Measurements from ENCODE around the gene CASK. TPM values are rescaled to one million over a fixed set of nuclear protein-coding genes. Genes with fewer than 3 reads are reported as not detected.

CASK gene
- total and polyA plus RNA-seq, 9 of the 15 experiments (the other 6 are each of a cell fraction or from before 2014, with no cell fraction given), result 1.3 to 7.4 (median 5.2) TPM

DNA sequence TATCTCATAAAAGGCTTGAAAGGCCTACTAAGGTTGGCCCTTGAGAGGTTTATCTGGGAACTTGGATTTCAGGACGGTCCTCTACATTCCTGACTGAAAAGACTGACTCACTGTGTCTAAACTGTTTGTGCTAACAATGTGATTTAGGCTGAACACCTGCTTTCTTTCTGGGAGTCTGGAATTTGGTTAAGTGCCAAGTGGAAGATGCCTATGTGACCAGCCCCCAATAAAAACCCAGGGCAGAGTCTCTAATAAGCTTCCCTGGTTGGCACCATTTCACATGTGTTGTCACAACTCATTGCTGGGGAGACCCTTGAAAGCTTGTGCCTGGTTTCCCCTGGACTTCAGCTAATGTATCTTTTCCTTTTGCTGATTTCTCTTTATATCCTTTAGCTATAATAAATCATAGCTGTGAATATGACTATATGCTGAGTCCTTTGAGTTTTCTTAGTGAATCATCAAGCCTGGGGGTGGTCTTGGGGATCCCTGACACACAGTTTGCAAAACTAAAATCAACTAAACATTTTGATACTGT is 144.3 kb downstream of the CASK start:
- in situ Hi-C loops (cut with MboI) (loop anchor here (25.0 kb wide), 1 partner anchor 1783 kb away; no protein-coding TSS in a partner anchor), intact Hi-C loops (cut with micrococcal nuclease) (no loop called here)
- no peaks in the 10 kb centered on the region for H3K27me3 ChIP-seq (ENCODE audit: control insufficient read depth in 2 of 2, insufficient read depth in 2 of 2, low read length in 2 of 2)
- H3K27ac ChIP-seq (ENCODE audit: extremely low read depth, low read depth, low read length), result no peak overlapping the region
- no peak overlapping the region for H3K4me2 ChIP-seq (ENCODE audit: insufficient read depth, low read length)
- BruUV-seq (replicated peaks), result no TSS peak
- no peaks in the 10 kb centered on the region for H3K36me3 ChIP-seq (ENCODE audit: control insufficient read depth, insufficient read depth, low read length)
- H3K9me1 ChIP-seq (ENCODE audit: control insufficient read depth, insufficient read depth, low read length), result no peaks in the 10 kb centered on the region
- no peak overlapping the region for H3K9ac ChIP-seq (ENCODE audit: insufficient read depth in 1 of 2, low read depth in 2 of 2, low read length in 2 of 2)
- no peaks in the 10 kb centered on the region for H3K4me1 ChIP-seq (replicated peaks in 1 of 2; ENCODE audit: control insufficient read depth in 2 of 2, insufficient read depth in 2 of 2, low read length in 2 of 2)
- ATAC-seq (no peak), FAIRE-seq (no peak), DNase-seq (ENCODE audit: extremely low read depth in 1 of 4, low spot score in 3 of 4) (no peak)
- 13% methylated on average over 1 of the region's 1 CpG for WGBS (ENCODE audit: insufficient coverage, low coverage, missing lambda C conversion rate)
- no peaks in the 10 kb centered on the region for H3K79me2 ChIP-seq (ENCODE audit: control insufficient read depth, insufficient read depth, low read length)
- CTCF ChIA-PET (ENCODE audit: low intra/inter-chr PET ratio), result no interaction called here
- POLR2A ChIA-PET, result no interaction called here
- no peak overlapping the region for H3K4me3 ChIP-seq
- H4K20me1 ChIP-seq (replicated peaks; ENCODE audit: control insufficient read depth, insufficient read depth, low read length), result no peaks in the 10 kb centered on the region
- no peak overlapping the region for H2AFZ ChIP-seq (ENCODE audit: low read depth, low read length)
- no peaks in the 10 kb centered on the region for H3K9me3 ChIP-seq (replicated peaks; ENCODE audit: control insufficient read depth, insufficient read depth, low read depth, low read length)
- TF ChIP-seq TCFL5 (CRISPR knock-in tag; conservative IDR thresholded peaks at IDR 0.05) (no peak), SMARCC2 (IDR thresholded peaks at IDR 0.05; ENCODE audit: low read depth) (no peak), KLF10 (CRISPR knock-in tag; IDR thresholded peaks at IDR 0.05) (no peak), PCBP1 (IDR thresholded peaks at IDR 0.05; ENCODE audit: low read depth, low read length, poor library complexity, severe bottlenecking) (no peak), TAL1 (IDR thresholded peaks at IDR 0.05) (no peak)
- TF ChIP-seq, protein P1, sequence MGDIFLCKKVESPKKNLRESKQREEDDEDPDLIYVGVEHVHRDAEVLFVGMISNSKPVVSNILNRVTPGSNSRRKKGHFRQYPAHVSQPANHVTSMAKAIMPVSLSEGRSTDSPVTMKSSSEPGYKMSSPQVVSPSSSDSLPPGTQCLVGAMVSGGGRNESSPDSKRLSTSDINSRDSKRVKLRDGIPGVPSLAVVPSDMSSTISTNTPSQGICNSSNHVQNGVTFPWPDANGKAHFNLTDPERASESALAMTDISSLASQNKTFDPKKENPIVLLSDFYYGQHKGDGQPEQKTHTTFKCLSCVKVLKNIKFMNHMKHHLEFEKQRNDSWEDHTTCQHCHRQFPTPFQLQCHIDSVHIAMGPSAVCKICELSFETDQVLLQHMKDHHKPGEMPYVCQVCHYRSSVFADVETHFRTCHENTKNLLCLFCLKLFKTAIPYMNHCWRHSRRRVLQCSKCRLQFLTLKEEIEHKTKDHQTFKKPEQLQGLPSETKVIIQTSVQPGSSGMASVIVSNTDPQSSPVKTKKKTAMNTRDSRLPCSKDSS (IDR thresholded peaks at IDR 0.05; ENCODE audit: low read depth, partially characterized antibody), result no peak
